ENCODE data around the gene NUP43. TPM values are rescaled to one million over a fixed set of nuclear protein-coding genes. Genes with fewer than 3 reads are reported as not detected.

Gene NUP43
- total RNA-seq, 1 donor from 2014 or later = 36.8 TPM

DNA sequence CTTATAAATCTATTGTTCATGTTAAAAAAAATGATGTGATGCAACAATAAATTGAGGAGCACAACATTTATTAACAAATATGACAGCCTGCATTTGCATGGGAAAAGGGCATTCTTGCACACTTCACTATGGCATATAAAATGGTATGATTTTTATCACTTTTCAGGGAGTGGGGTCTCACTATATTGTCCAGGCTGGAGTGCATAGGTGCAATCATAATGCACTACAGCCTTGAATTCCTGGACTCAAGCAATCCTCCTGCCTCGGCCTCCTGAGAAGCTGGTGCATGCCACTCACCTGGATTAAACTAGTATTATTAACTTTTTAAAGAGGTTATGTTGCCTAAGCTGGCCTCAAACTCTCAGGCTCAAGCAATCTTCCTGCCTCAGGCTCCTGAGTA, 11.4 kb downstream of the NUP43 start:
- no peaks in the 10 kb centered on the region for H3K4me1 Mint-ChIP-seq (ENCODE audit: unreplicated experiment)
- H3K27ac Mint-ChIP-seq (ENCODE audit: unreplicated experiment) = no peak overlapping the region
- no peak overlapping the region for H3K4me3 Mint-ChIP-seq (ENCODE audit: unreplicated experiment)
- H3K36me3 Mint-ChIP-seq (ENCODE audit: unreplicated experiment) = peaks cover 24% of the 10 kb centered on the region
- H3K27me3 Mint-ChIP-seq (ENCODE audit: unreplicated experiment) = no peaks in the 10 kb centered on the region
- no peaks in the 10 kb centered on the region for H3K9me3 Mint-ChIP-seq (ENCODE audit: unreplicated experiment)
- no peak for DNase-seq (ENCODE audit: extremely low spot score, unreplicated experiment)
- TF ChIP-seq, protein P1, sequence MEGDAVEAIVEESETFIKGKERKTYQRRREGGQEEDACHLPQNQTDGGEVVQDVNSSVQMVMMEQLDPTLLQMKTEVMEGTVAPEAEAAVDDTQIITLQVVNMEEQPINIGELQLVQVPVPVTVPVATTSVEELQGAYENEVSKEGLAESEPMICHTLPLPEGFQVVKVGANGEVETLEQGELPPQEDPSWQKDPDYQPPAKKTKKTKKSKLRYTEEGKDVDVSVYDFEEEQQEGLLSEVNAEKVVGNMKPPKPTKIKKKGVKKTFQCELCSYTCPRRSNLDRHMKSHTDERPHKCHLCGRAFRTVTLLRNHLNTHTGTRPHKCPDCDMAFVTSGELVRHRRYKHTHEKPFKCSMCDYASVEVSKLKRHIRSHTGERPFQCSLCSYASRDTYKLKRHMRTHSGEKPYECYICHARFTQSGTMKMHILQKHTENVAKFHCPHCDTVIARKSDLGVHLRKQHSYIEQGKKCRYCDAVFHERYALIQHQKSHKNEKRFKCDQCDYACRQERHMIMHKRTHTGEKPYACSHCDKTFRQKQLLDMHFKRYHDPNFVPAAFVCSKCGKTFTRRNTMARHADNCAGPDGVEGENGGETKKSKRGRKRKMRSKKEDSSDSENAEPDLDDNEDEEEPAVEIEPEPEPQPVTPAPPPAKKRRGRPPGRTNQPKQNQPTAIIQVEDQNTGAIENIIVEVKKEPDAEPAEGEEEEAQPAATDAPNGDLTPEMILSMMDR (IDR thresholded peaks at IDR 0.05) = no peak

DNA sequence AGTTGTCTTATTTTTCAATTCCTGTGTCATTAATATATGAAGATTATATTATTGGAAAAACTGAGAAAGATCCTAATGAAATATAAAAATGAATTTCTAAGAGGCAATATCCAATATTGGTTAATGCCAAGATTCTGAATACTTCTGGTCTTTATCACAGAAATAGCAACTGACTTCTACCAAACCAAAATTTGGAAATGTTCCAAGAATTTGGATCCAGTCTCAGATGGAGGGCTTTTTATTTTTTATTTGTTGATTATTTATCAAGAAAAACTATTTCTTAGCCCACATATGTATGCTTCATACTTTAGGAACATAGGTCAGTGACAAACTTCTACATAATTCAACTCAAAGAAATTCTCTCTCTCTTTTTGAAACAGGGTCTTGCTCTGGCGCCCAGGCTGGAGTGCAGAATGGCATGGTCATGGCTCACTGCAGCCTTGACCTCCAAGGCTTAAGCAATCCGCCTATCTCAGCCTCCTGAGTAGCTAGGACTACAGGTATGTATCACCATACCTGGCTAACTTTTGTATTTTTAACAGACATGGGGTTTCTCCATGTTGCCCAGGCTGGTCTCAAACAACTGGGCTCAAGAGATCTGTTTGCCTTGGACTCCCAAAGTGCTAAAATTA, 13.1 kb downstream of the NUP43 start:
- Mint-ChIP-seq H3K4me3 (ENCODE audit: unreplicated experiment) (no peak overlapping the region), H3K27me3 (ENCODE audit: unreplicated experiment) (no peaks in the 10 kb centered on the region), H3K36me3 (ENCODE audit: unreplicated experiment) (peaks cover 26% of the 10 kb centered on the region), H3K4me1 (ENCODE audit: unreplicated experiment) (no peaks in the 10 kb centered on the region), H3K9me3 (ENCODE audit: unreplicated experiment) (no peaks in the 10 kb centered on the region), H3K27ac (ENCODE audit: unreplicated experiment) (no peak overlapping the region)
- TF ChIP-seq, protein P1 (IDR thresholded peaks at IDR 0.05) = no peak
- no peak for DNase-seq (ENCODE audit: extremely low spot score, unreplicated experiment)

DNA sequence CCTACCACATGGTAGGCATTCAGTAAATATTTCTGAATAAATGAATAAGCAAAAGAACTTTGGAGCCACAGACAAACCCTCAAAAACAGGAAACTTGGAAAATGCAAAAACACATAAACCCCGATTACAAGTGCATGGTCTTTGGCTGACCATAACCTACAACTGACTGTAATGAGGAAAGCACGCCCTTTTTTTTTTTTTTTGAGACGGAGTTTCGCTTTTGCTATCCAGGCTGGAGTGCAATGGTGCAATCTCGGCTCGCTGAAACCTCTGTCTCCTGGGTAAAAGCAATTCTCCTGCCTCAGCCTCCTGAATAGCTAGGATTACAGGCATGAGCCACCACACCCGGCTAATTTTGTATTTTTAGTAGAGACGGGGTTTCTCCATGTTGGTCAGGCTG, 16.5 kb downstream of the NUP43 start:
- peaks cover 28% of the 10 kb centered on the region for H3K36me3 Mint-ChIP-seq (ENCODE audit: unreplicated experiment)
- H3K27me3 Mint-ChIP-seq (ENCODE audit: unreplicated experiment) = no peaks in the 10 kb centered on the region
- no peaks in the 10 kb centered on the region for H3K9me3 Mint-ChIP-seq (ENCODE audit: unreplicated experiment)
- no peak for DNase-seq (ENCODE audit: extremely low spot score, unreplicated experiment)
- H3K4me3 Mint-ChIP-seq (ENCODE audit: unreplicated experiment) = no peak overlapping the region
- no peak overlapping the region for H3K27ac Mint-ChIP-seq (ENCODE audit: unreplicated experiment)
- TF ChIP-seq, protein P1 (IDR thresholded peaks at IDR 0.05) = no peak
- H3K4me1 Mint-ChIP-seq (ENCODE audit: unreplicated experiment) = no peaks in the 10 kb centered on the region

DNA sequence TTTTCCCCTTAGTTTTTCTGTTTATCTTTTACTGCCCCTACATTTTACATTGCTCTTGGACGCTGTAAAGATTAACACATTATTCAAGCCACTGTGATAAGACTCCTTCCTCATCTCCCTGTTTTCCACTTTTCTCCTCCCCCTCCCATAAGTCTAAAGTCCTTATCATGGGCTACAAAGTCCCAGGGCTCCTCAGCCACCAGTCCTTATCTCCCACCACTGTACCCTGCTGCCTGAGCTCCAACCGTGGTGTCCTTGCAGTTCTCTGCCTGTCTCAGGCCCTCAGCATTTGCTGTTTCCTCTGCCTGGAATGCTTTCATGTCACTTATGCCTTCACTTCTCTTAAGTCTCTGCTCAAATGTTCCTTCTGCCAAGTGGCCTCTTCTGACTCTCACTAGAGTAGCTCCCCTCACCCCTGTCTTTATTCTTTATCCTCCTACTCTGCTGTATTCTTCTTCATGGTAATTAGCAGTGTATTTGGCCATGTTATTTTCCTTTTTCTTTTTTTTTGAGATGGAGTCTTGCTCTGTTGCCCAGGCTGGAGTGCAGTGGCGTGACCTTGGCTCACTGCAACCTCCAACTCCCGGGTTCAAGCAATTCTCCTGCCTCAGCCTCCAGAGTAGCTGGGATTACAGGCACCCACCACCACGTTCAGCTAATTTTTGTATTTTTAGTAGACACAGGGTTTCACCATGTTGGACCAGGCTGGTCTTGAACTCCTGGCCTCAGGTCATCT, 17.7 kb downstream of the NUP43 start:
- Mint-ChIP-seq H3K9me3 (ENCODE audit: unreplicated experiment) (no peaks in the 10 kb centered on the region), H3K36me3 (ENCODE audit: unreplicated experiment) (peaks cover 27% of the 10 kb centered on the region), H3K27ac (ENCODE audit: unreplicated experiment) (no peak overlapping the region), H3K4me1 (ENCODE audit: unreplicated experiment) (peaks cover 2% of the 10 kb centered on the region), H3K4me3 (ENCODE audit: unreplicated experiment) (no peak overlapping the region), H3K27me3 (ENCODE audit: unreplicated experiment) (no peaks in the 10 kb centered on the region)
- TF ChIP-seq, protein P1 (IDR thresholded peaks at IDR 0.05) = no peak
- DNase-seq (ENCODE audit: extremely low spot score, unreplicated experiment) = no peak

DNA sequence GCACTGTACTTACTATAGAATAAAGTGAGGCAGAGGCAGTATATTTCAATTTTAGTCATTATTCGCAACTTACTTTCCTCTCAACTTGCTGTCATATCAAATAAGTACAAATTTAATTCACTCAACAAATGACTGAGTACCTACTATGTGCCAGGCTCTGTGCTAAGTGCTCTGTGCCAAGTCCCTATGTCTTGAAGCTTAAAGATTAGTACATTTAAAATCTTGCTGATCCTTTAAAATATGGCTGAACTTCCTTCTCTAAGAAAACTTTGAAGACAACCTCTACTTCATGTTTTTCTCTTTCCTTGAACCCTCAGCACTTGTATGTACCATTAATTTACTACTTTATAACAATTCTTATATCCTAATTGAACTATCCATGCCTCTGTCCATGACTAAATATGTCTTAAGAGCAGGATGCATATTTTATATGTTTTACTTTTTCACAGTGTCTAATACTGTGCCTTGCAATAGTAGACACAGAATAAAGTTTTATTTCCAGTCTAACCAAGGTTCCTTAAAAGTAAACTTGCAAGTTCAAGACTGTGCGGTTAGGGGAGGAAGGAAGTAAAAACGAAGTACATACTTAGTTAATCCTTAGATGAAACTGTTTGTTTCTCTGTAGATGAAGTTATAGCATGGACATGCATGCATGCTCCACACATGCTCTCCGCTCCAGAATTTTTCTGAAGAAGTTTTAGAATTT, 18.4 kb downstream of the NUP43 start:
- no peak overlapping the region for H3K27ac Mint-ChIP-seq (ENCODE audit: unreplicated experiment)
- peaks cover 2% of the 10 kb centered on the region for H3K4me1 Mint-ChIP-seq (ENCODE audit: unreplicated experiment)
- H3K4me3 Mint-ChIP-seq (ENCODE audit: unreplicated experiment) = no peak overlapping the region
- DNase-seq (ENCODE audit: extremely low spot score, unreplicated experiment) = no peak
- peaks cover 25% of the 10 kb centered on the region for H3K36me3 Mint-ChIP-seq (ENCODE audit: unreplicated experiment)
- H3K27me3 Mint-ChIP-seq (ENCODE audit: unreplicated experiment) = no peaks in the 10 kb centered on the region
- TF ChIP-seq, protein P1 (IDR thresholded peaks at IDR 0.05) = no peak
- H3K9me3 Mint-ChIP-seq (ENCODE audit: unreplicated experiment) = no peaks in the 10 kb centered on the region
